HG03064 (cell line): ENCODE data around the gene OR10K2.
A peak's percentile ranks its signal among the peaks of the same experiment; 100 is the strongest.
"Not testable (repeated sequence)": the region's sequence is repeated elsewhere in the genome, so short reads cannot be mapped to it uniquely, and the experiment has no call there.

Source experiments
- ATAC-seq: cut with Tn5 transposase; IDR thresholded peaks from one replicate; pipeline ENCODE4 v1.9.1; 2021; ENCODE audit warnings: low read depth; ENCODE audit not compliant: unreplicated experiment

The OR10K2 gene

GRCh38 chr1:158374101-158374500 lies 51.9 kb downstream of the OR10K2 start:
- not testable (repeated sequence) for ATAC-seq

- ATAC-seq: peak; percentile 96
Measured at GRCh38 chr1:158371188-158371953, 54.7 kb downstream of the OR10K2 start.
